IPS-NIHi7 (cell line): ENCODE data around the gene DNAJC30.
"Not testable (repeated sequence)": the region's sequence is repeated elsewhere in the genome, so short reads cannot be mapped to it uniquely, and the experiment has no call there.

Experiments
- DNase-seq: peaks from one replicate; pipeline ENCODE4 v3.0.0; 2012; ENCODE audit warnings: mixed read lengths; ENCODE audit errors: extremely low spot score

The DNAJC30 gene

GRCh38 chr7:73683056-73683787 is at the start of gene DNAJC30, which contains the start of gene BUD23:
TSS of gene DNAJC30 (minus strand) at chr7:73683453. CDS start at chr7:73683423, 30 bp downstream.
TSS of gene BUD23 (plus strand) at chr7:73683597. CDS start at chr7:73683626, 29 bp downstream.
- DNase-seq: peak; percentile 98

GRCh38 chr7:73732397-73732796 is 49.1 kb upstream of the DNAJC30 start:
- DNase-seq: no peak

- no peak for DNase-seq
Measured at GRCh38 chr7:73730485-73730884, 47.2 kb upstream of the DNAJC30 start.

GRCh38 chr7:73728551-73728950 is 45.3 kb upstream of the DNAJC30 start:
- no peak for DNase-seq

GRCh38 chr7:73727952-73728351 is 44.7 kb upstream of the DNAJC30 start:
- no peak for DNase-seq

- DNase-seq: no peak
Measured at GRCh38 chr7:73726083-73726466, 42.8 kb upstream of the DNAJC30 start.

- no peak for DNase-seq
Measured at GRCh38 chr7:73723813-73724212, 40.6 kb upstream of the DNAJC30 start.

GRCh38 chr7:73722785-73723184 is 39.5 kb upstream of the DNAJC30 start:
- DNase-seq: no peak

- DNase-seq: not testable (repeated sequence)
Measured at GRCh38 chr7:73722182-73722581, 38.9 kb upstream of the DNAJC30 start.

- no peak for DNase-seq
Measured at GRCh38 chr7:73721377-73721817, 38.1 kb upstream of the DNAJC30 start.

- DNase-seq: not testable (repeated sequence)
Measured at GRCh38 chr7:73720443-73720842, 37.2 kb upstream of the DNAJC30 start.

- DNase-seq: no peak
Measured at GRCh38 chr7:73719806-73720169, 36.5 kb upstream of the DNAJC30 start.

GRCh38 chr7:73718905-73719805 is 35.9 kb upstream of the DNAJC30 start, which contains the start of gene STX1A:
TSS of gene STX1A (minus strand) at chr7:73719669. CDS start at chr7:73719631, 38 bp downstream.
- DNase-seq: peak; percentile 94

- no peak for DNase-seq
Measured at GRCh38 chr7:73718438-73718881, 35.2 kb upstream of the DNAJC30 start.

GRCh38 chr7:73717991-73718405 is 34.7 kb upstream of the DNAJC30 start:
- no peak for DNase-seq

GRCh38 chr7:73717025-73717807 is 34.0 kb upstream of the DNAJC30 start:
- no peak for DNase-seq

- DNase-seq: no peak
Measured at GRCh38 chr7:73716318-73716890, 33.2 kb upstream of the DNAJC30 start.

GRCh38 chr7:73715648-73716317 is 32.5 kb upstream of the DNAJC30 start:
- DNase-seq: no peak

- DNase-seq: not testable (repeated sequence)
Measured at GRCh38 chr7:73713319-73713718, 30.1 kb upstream of the DNAJC30 start.

GRCh38 chr7:73712773-73713172 is 29.5 kb upstream of the DNAJC30 start:
- DNase-seq: no peak
